GM06990 (cell line): ENCODE data around the gene SUMF1.
A peak's percentile ranks its signal among the peaks of the same experiment; 100 is the strongest.

Experiments
- DNase-seq: peaks from one replicate; pipeline ENCODE4 v3.0.0-alpha.2; 2011; ENCODE audit not compliant: insufficient read length; ENCODE audit errors: extremely low read depth
- H3K27me3 ChIP-seq: replicated peaks from 2 replicates; pipeline ENCODE4 v1.6.0; 2011; ENCODE audit warnings: low read length; ENCODE audit not compliant: control insufficient read depth, insufficient read depth
- H3K36me3 ChIP-seq: 2 replicates; pipeline ENCODE4 v1.5.1; 2011; ENCODE audit warnings: low read length; ENCODE audit not compliant: control insufficient read depth, insufficient read depth
- H3K4me3 ChIP-seq: replicated peaks from 2 replicates; pipeline ENCODE4 v1.5.1; 2011; ENCODE audit warnings: low read depth, mild to moderate bottlenecking, control low read depth, low read length
- TF ChIP-seq, protein P1 (sequence below): IDR thresholded peaks from 2 replicates; pipeline ENCODE4 v1.5.1; 2011; ENCODE audit warnings: low read length, control low read depth, mild to moderate bottlenecking, inconsistent platforms; ENCODE audit not compliant: insufficient read depth, poor library complexity, severe bottlenecking

The SUMF1 gene

DNA sequence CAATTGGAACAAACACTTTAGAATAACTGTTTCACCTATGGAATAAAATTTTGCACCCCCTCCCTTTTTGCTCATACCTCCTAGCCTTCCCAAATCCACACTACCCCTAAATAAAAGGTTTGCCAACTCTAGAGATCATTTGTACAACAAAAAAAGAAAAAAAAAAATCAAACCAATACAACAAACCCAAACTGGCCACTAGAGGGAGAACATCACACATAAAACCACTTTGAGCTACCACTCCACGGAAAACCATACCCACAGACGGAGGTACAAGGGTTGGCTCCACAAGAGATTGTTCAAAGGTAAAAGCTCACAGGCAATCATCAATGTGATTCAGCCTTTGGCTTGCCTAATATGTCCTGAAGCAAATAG lies 116.3 kb downstream of the SUMF1 start:
- TF ChIP-seq, protein P1, sequence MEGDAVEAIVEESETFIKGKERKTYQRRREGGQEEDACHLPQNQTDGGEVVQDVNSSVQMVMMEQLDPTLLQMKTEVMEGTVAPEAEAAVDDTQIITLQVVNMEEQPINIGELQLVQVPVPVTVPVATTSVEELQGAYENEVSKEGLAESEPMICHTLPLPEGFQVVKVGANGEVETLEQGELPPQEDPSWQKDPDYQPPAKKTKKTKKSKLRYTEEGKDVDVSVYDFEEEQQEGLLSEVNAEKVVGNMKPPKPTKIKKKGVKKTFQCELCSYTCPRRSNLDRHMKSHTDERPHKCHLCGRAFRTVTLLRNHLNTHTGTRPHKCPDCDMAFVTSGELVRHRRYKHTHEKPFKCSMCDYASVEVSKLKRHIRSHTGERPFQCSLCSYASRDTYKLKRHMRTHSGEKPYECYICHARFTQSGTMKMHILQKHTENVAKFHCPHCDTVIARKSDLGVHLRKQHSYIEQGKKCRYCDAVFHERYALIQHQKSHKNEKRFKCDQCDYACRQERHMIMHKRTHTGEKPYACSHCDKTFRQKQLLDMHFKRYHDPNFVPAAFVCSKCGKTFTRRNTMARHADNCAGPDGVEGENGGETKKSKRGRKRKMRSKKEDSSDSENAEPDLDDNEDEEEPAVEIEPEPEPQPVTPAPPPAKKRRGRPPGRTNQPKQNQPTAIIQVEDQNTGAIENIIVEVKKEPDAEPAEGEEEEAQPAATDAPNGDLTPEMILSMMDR, result peak; percentile 68

DNA sequence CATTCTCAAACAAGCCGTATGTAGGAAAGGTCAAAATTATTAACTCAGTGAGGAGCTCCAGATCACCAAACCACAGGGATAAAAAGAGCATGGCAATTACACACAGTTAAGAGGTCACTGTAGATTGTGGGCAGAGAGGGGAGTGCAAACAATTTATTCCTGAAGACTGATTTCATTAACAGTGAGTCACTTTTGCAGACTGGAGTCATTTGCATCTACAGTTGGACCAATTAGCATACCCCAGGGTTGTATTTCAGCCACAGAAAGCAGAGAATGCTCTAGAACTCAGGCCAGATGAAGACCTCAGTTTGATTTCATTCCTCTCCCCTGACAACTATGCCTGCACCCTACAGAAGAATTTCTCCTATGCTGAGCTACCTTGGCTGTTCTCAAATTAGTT lies 123.8 kb downstream of the SUMF1 start:
- TF ChIP-seq, protein P1, result no peak
- no peak for DNase-seq
- H3K36me3 ChIP-seq, result no peaks in the 10 kb centered on the region
- H3K27me3 ChIP-seq, result no peaks in the 10 kb centered on the region
- H3K4me3 ChIP-seq, result no peak overlapping the region

More for the DNA sequence above, 116.3 kb downstream of the SUMF1 start:
- Histone ChIP-seq H3K4me3 (peak overlapping the region; percentile 36), H3K27me3 (no peaks in the 10 kb centered on the region), H3K36me3 (no peaks in the 10 kb centered on the region)
- DNase-seq, result no peak

DNA sequence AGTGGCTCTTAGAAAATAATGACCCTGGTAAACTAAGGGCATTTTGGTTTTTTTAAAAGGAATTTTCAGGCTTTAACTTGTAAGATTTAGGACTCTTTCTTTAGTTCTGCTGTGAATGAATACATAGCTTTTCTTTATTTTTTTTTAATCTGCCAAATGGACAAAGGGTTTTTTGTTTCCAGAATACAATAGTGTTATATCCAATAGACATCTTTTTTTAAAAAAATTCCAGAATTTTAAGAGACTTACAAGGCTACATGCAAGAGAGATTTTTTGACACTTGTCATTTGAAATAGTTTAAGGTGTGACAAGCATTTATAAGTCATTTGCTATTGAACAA lies 125.8 kb downstream of the SUMF1 start:
- Histone ChIP-seq H3K36me3 (no peaks in the 10 kb centered on the region), H3K4me3 (no peak overlapping the region), H3K27me3 (no peaks in the 10 kb centered on the region)
- no peak for DNase-seq
- TF ChIP-seq, protein P1, result no peak

DNA sequence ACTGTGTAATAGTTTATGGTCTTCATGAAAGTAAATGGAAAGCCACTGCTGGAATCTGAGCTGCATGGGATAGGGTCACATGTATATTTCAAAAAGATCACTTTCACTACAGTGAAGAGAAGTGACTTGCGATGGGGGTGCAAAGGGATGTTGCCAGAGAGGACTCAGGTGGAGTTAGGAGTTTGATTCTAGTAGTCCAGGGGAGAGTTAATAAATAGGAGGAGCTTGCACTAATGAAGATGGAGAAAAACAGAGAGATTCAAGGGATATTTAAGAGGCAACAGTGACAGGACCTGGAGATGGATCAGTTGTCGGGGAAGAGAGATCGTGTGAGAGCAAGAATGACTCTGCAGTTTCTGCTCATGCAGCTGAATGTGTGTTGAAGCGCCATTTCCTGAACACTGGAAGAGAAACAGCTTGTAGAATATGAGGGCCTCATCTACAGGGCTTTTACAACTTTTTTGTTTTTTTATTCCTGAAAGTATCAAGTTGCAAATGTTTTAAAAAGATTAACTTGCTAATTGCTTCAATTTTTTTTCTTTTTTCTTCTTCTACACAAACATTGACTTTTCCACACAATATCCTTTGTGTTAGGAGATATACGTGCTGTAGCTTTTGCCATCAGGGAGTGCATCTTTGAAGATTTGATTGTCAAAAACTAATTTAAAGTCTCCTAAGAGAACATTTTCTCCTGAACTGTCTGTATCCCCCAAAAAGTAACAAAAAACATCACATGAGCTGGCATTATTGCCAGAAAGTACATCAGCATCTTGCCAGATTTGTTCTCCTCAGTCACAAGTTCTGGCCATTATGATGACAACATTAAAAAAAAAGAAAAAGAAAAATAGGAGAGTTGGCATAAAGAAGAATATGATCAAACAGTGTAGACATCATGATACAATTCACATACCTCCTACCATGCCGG lies 126.4 kb downstream of the SUMF1 start:
- Histone ChIP-seq H3K36me3 (no peaks in the 10 kb centered on the region), H3K4me3 (no peak overlapping the region), H3K27me3 (no peaks in the 10 kb centered on the region)
- DNase-seq, result no peak
- TF ChIP-seq, protein P1, result no peak

DNA sequence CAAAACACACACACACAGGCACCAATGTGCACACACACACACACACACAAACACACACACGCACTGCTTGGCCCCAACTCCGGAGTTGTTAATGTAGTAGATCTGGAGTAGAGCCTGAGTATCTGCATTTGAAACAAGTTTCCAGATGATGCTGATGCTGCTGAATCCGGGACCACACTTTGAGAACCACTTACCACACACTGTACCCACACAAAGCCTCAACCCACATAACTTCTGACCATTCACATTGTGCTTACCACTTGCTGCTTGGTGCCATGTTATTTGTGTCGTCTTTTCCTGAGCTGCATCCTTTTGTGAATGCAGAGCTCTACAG lies 127.0 kb downstream of the SUMF1 start:
- DNase-seq, result no peak
- Histone ChIP-seq H3K36me3 (no peaks in the 10 kb centered on the region), H3K27me3 (no peaks in the 10 kb centered on the region), H3K4me3 (no peak overlapping the region)
- TF ChIP-seq, protein P1, result no peak

DNA sequence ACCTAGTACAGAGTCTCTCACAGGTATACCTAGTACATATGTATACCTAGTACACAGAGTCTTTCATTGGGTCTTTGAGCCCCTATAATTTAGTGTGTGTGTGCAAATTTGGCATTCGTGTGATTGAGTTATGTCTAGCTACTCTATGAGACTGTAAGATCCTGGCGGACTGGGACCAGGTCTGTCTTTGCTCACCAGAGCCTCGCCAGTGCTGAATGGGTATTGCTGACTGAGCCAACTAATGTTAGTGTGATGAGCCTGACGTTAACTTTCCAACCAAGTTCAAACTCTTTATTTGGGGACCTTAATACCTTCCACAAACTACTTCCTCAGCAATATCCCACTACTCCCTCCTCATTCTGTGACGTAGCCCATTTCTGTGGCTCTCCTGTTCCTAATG lies 128.3 kb downstream of the SUMF1 start:
- H3K36me3 ChIP-seq, result no peaks in the 10 kb centered on the region
- TF ChIP-seq, protein P1, result no peak
- no peak for DNase-seq
- H3K27me3 ChIP-seq, result no peaks in the 10 kb centered on the region
- no peak overlapping the region for H3K4me3 ChIP-seq
